Breast epithelium (tissue), 4 donors: ENCODE data around the gene MTCH2. TPM values are rescaled to one million over a fixed set of nuclear protein-coding genes. Genes with fewer than 3 reads are reported as not detected.

Source experiments
- DNase-seq, 2 donors: peaks; one replicate each; pipeline ENCODE4 v3.0.0-alpha.2; 2019; ENCODE audit warnings: low spot score in 2 of 2
- H3K27ac ChIP-seq, 2 donors: fragments of 200-600 bp; sonication (generic) in 1 of 2; one replicate each; pipeline ENCODE4 v1.5.1; 2016 to 2019; ENCODE audit warnings: mild to moderate bottlenecking in 1 of 2
- H3K27me3 ChIP-seq, 2 donors: fragments of 200-600 bp; sonication (generic) in 1 of 2; one replicate each; pipeline versions ENCODE4 v1.5.1 to v1.6.0; 2017 to 2019; ENCODE audit warnings: control low read depth in 1 of 2, mild to moderate bottlenecking in 1 of 2
- H3K36me3 ChIP-seq: fragments of 200-600 bp; one replicate; pipeline ENCODE4 v1.5.1; 2019
- H3K4me1 ChIP-seq, 2 donors: fragments of 200-600 bp; sonication (generic); one replicate each; pipeline ENCODE4 v1.5.1; 2016 to 2019; ENCODE audit warnings: control low read depth in 1 of 2
- H3K4me3 ChIP-seq, 3 donors: fragments of 200-600 bp; sonication (generic); 1 replicate in 2 of 3; 2 replicates in 1 of 3; pipeline ENCODE4 v1.5.1; 2016 to 2019; ENCODE audit warnings: mild to moderate bottlenecking in 3 of 3, moderate library complexity in 2 of 3
- H3K9me3 ChIP-seq, 2 donors: fragments of 200-600 bp; sonication (generic) in 1 of 2; one replicate each; pipeline ENCODE4 v1.5.1; 2016 to 2019; ENCODE audit warnings: control low read depth in 1 of 2
- CTCF ChIP-seq, 3 donors: fragments of 450-650 bp; IDR thresholded peaks; one replicate each; pipeline ENCODE4 v1.5.1; 2016 to 2017; ENCODE audit warnings: antibody characterized with exemption in 3 of 3, mild to moderate bottlenecking in 3 of 3, moderate library complexity in 3 of 3
- POLR2A ChIP-seq: fragments of 450-650 bp; IDR thresholded peaks from one replicate; pipeline ENCODE4 v1.6.1; 2016; ENCODE audit warnings: antibody characterized with exemption, mild to moderate bottlenecking, moderate library complexity
- POLR2AphosphoS5 ChIP-seq, 3 donors: sonication (generic); formaldehyde crosslinking; IDR thresholded peaks; one replicate each; pipeline ENCODE4 v1.6.1; 2017; ENCODE audit warnings: antibody characterized with exemption in 3 of 3
- intact Hi-C: fragments of 100-400 bp; cut with DNase I; formaldehyde crosslinking; loops from one replicate; pipeline ENCODE4 v1.15.1; 2023; ENCODE audit warnings: low total_unique reads
- total RNA-seq, 3 donors: library from RNA; depleted of rRNA; stranded (reverse); fragments of >200 nt; gene quantifications; one replicate each; pipeline ENCODE4 v1.1.0, GENCODE V29; 2016

MTCH2 gene
- total RNA-seq, 3 donors from 2014 or later: 38.7 to 47.5 (median 46.0) TPM

DNA sequence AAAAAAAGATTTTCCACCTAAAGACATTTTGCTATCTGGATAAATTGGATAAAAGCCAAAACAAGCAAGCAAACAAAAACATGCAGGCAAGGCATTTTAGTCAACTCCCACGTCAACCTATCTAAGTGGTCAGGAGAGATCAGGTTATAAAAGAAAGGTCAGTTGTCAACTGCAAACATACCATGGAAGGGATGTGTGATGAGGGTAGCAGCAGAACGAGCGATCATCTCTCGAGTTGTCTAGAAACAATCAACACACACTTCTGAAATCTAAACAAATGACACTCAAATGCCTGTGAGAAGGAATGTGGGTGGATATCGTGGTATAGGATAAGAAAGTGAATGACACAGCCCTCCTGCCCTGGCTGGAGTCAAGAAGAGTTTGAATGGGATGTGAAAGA lies 10.9 kb downstream of the MTCH2 start:
- Histone ChIP-seq H3K36me3 (no peaks in the 10 kb centered on the region), H3K27ac (no peak overlapping the region), H3K4me3 (no peak overlapping the region), H3K27me3 (no peaks in the 10 kb centered on the region), H3K9me3 (no peaks in the 10 kb centered on the region), H3K4me1 (no peaks in the 10 kb centered on the region)
- TF ChIP-seq CTCF (IDR thresholded peaks at IDR 0.05) (no peak), POLR2A (no peak), POLR2AphosphoS5 (IDR thresholded peaks at IDR 0.05) (no peak)
- intact Hi-C loops: no loop called here
- DNase-seq: no peak

DNA sequence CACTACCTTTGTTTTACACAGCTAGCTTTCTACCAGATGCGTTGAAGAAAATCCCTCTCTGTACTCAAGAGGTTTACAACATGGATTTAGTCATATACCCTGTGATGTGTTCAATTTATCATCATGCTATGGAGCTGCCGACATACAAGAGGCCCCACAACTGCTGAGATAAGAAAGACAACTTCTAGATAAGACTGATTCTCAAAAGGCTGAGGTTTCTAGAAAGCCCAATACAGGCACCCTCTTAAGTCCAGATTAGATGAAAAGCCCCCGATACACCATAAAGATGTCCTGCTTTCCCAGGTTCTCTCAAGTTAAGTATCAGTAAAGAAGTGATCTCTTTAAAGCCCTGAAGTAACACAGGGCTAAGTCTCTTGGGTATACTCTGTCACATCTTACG lies 14.3 kb downstream of the MTCH2 start:
- no peak for TF ChIP-seq CTCF (IDR thresholded peaks at IDR 0.05)
- no peak for TF ChIP-seq POLR2A
- intact Hi-C loops: no loop called here

GRCh38 chr11:47626234-47626633 lies 16.1 kb downstream of the MTCH2 start:
- Histone ChIP-seq H3K36me3 (no peaks in the 10 kb centered on the region), H3K27ac (no peak overlapping the region), H3K4me3 (no peak overlapping the region), H3K4me1 (no peaks in the 10 kb centered on the region), H3K27me3 (no peaks in the 10 kb centered on the region), H3K9me3 (no peaks in the 10 kb centered on the region)
- no peak for TF ChIP-seq POLR2A
- TF ChIP-seq CTCF (IDR thresholded peaks at IDR 0.05): no peak
- TF ChIP-seq POLR2AphosphoS5 (IDR thresholded peaks at IDR 0.05): no peak
- intact Hi-C loops: no loop called here
- DNase-seq: no peak

More for the DNA sequence above, 14.3 kb downstream of the MTCH2 start:
- H3K27me3 ChIP-seq: no peaks in the 10 kb centered on the region
- no peak overlapping the region for H3K4me3 ChIP-seq
- no peaks in the 10 kb centered on the region for H3K9me3 ChIP-seq
- no peaks in the 10 kb centered on the region for H3K4me1 ChIP-seq
- no peaks in the 10 kb centered on the region for H3K36me3 ChIP-seq
- no peak for DNase-seq
- no peak overlapping the region for H3K27ac ChIP-seq

DNA sequence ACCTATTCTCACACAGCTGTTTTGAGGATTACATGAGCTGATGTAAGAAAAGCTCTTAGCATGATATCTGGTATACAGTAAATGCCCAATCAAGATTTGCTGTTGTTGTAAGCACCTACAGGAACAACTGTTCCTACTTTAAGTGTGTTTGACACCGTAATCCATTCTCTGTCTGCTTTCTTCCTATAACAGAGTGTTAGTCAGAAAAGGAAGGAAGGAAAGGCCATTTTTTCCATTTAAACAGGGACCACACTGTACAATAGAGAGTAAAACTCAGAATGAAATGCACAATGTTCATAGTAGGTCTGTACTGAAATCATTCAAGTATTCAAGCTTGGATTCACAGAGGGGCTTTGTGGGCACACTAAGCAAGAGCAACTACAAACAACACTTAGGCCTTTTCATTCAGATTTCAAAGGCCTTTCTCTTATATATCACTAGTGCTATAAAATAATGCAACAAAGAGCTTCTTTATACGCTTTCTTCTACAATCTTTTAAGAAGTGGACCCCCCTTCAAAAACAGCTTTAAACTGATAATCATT lies 21.5 kb downstream of the MTCH2 start:
- intact Hi-C loops: no loop called here

DNA sequence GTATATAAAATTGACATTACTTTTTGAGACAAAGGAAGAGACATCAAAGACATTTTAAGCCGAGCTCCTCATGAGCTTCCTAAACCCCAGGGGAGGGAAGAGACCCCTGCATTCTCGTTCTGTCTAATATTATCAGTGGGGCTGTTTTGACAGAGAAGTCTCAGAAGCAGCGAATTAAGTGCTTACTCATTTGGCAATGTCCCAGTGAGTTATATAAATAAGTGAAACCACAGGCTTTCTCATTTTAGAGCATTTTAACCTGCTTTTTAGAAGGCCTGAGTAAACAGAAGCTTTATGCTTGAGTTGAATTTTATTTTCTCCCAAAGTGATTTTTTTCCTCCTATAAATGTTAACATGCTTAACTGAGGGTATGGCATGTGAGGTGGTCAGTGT lies 24.9 kb downstream of the MTCH2 start:
- H3K4me3 ChIP-seq: no peak overlapping the region
- intact Hi-C loops: no loop called here
- no peaks in the 10 kb centered on the region for H3K9me3 ChIP-seq
- H3K27ac ChIP-seq: no peak overlapping the region
- H3K4me1 ChIP-seq: no peaks in the 10 kb centered on the region
- no peak for DNase-seq
- no peaks in the 10 kb centered on the region for H3K36me3 ChIP-seq
- no peaks in the 10 kb centered on the region for H3K27me3 ChIP-seq
- no peak for TF ChIP-seq POLR2AphosphoS5 (IDR thresholded peaks at IDR 0.05)

More for the DNA sequence above, 21.5 kb downstream of the MTCH2 start:
- no peak for TF ChIP-seq POLR2AphosphoS5 (IDR thresholded peaks at IDR 0.05)
- TF ChIP-seq POLR2A: no peak
- TF ChIP-seq CTCF (IDR thresholded peaks at IDR 0.05): no peak
- H3K27me3 ChIP-seq: no peaks in the 10 kb centered on the region
- no peaks in the 10 kb centered on the region for H3K4me1 ChIP-seq
- H3K9me3 ChIP-seq: no peaks in the 10 kb centered on the region
- H3K4me3 ChIP-seq: no peak overlapping the region
- no peaks in the 10 kb centered on the region for H3K36me3 ChIP-seq
- no peak overlapping the region for H3K27ac ChIP-seq
- no peak for DNase-seq
